OCI-LY1 (cell line): Measurements from ENCODE around the gene VPS72.

Experiments
- CTCF ChIP-seq: fragments of 200-600 bp; sonication (generic), shearing (Covaris generic); IDR thresholded peaks from 2 replicates; pipeline ENCODE4 v1.5.1; 2017; ENCODE audit warnings: mild to moderate bottlenecking, antibody characterized with exemption, low read length, moderate library complexity, mixed read lengths
- EZH2 ChIP-seq: fragments of 200-600 bp; sonication (generic), shearing (Covaris generic); IDR thresholded peaks from 2 replicates; pipeline ENCODE4 v1.8.0; 2017; ENCODE audit warnings: borderline replicate concordance, mixed run types, mild to moderate bottlenecking, antibody characterized with exemption, low read length, moderate library complexity, mixed read lengths

GRCh38 chr1:151210830-151211229 is 20.8 kb upstream of the VPS72 start:
- TF ChIP-seq CTCF = no peak
- TF ChIP-seq EZH2 = no peak
